ENCODE data around the gene DNAI2.
"Not testable (repeated sequence)": the region's sequence is repeated elsewhere in the genome, so short reads cannot be mapped to it uniquely, and the experiment has no call there.

Gene DNAI2

GRCh38 chr17:74276541-74277009, 2.5 kb downstream of the DNAI2 start:
- peaks cover 43% of the 10 kb centered on the region for H3K4me1 Mint-ChIP-seq (ENCODE audit: low read depth)
- no peak for DNase-seq
- peak overlapping the region; percentile 8 for H3K27ac Mint-ChIP-seq
- H3K27me3 Mint-ChIP-seq = peaks cover 14% of the 10 kb centered on the region
- H3K36me3 Mint-ChIP-seq (ENCODE audit: low read depth) = no peaks in the 10 kb centered on the region
- H3K9me3 Mint-ChIP-seq = no peaks in the 10 kb centered on the region
- H3K4me3 Mint-ChIP-seq = no peak overlapping the region

GRCh38 chr17:74277935-74278334, 3.9 kb downstream of the DNAI2 start:
- Mint-ChIP-seq H3K4me3 (no peak overlapping the region), H3K9me3 (no peaks in the 10 kb centered on the region), H3K4me1 (ENCODE audit: low read depth) (peaks cover 56% of the 10 kb centered on the region), H3K27me3 (peaks cover 14% of the 10 kb centered on the region), H3K36me3 (ENCODE audit: low read depth) (no peaks in the 10 kb centered on the region), H3K27ac (peak overlapping the region; percentile 40)
- no peak for DNase-seq

GRCh38 chr17:74279617-74280016, 5.6 kb downstream of the DNAI2 start:
- not testable (repeated sequence) for H3K36me3 Mint-ChIP-seq (ENCODE audit: low read depth); H3K27me3 Mint-ChIP-seq; H3K4me3 Mint-ChIP-seq; DNase-seq; H3K9me3 Mint-ChIP-seq
- Mint-ChIP-seq H3K4me1 (ENCODE audit: low read depth) (peaks cover 55% of the 10 kb centered on the region), H3K27ac (peak overlapping the region; percentile 69)

- peak; percentile 61 for DNase-seq
- Mint-ChIP-seq H3K27me3 (no peaks in the 10 kb centered on the region), H3K36me3 (ENCODE audit: low read depth) (no peaks in the 10 kb centered on the region), H3K27ac (peak overlapping the region; percentile 69), H3K4me3 (no peak overlapping the region), H3K9me3 (no peaks in the 10 kb centered on the region), H3K4me1 (ENCODE audit: low read depth) (peaks cover 55% of the 10 kb centered on the region)
Measured at GRCh38 chr17:74280093-74280513, 6.1 kb downstream of the DNAI2 start.

- DNase-seq = no peak
- Mint-ChIP-seq H3K27me3 (no peaks in the 10 kb centered on the region), H3K4me1 (ENCODE audit: low read depth) (peaks cover 56% of the 10 kb centered on the region), H3K27ac (peak overlapping the region; percentile 94), H3K9me3 (no peaks in the 10 kb centered on the region), H3K4me3 (no peak overlapping the region), H3K36me3 (ENCODE audit: low read depth) (no peaks in the 10 kb centered on the region)
Measured at GRCh38 chr17:74281799-74282198, 7.8 kb downstream of the DNAI2 start.

- peaks cover 60% of the 10 kb centered on the region for H3K4me1 Mint-ChIP-seq (ENCODE audit: low read depth)
- peak overlapping the region; percentile 94 for H3K27ac Mint-ChIP-seq
- not testable (repeated sequence) for H3K27me3 Mint-ChIP-seq; H3K36me3 Mint-ChIP-seq (ENCODE audit: low read depth); H3K9me3 Mint-ChIP-seq
- peak; percentile 44 for DNase-seq
- peak overlapping the region; percentile 8 for H3K4me3 Mint-ChIP-seq
Measured at GRCh38 chr17:74282274-74282586, 8.2 kb downstream of the DNAI2 start.

GRCh38 chr17:74282587-74283370, 8.7 kb downstream of the DNAI2 start:
- H3K36me3 Mint-ChIP-seq (ENCODE audit: low read depth) = no peaks in the 10 kb centered on the region
- H3K27me3 Mint-ChIP-seq = no peaks in the 10 kb centered on the region
- peak overlapping the region; percentile 94 for H3K27ac Mint-ChIP-seq
- peak; percentile 63 for DNase-seq
- H3K9me3 Mint-ChIP-seq = no peaks in the 10 kb centered on the region
- peaks cover 60% of the 10 kb centered on the region for H3K4me1 Mint-ChIP-seq (ENCODE audit: low read depth)
- peak overlapping the region; percentile 28 for H3K4me3 Mint-ChIP-seq

- H3K27me3 Mint-ChIP-seq = no peaks in the 10 kb centered on the region
- H3K4me3 Mint-ChIP-seq = peak overlapping the region; percentile 28
- peaks cover 61% of the 10 kb centered on the region for H3K4me1 Mint-ChIP-seq (ENCODE audit: low read depth)
- no peaks in the 10 kb centered on the region for H3K9me3 Mint-ChIP-seq
- DNase-seq = no peak
- H3K36me3 Mint-ChIP-seq (ENCODE audit: low read depth) = no peaks in the 10 kb centered on the region
- peak overlapping the region; percentile 94 for H3K27ac Mint-ChIP-seq
Measured at GRCh38 chr17:74283371-74283673, 9.3 kb downstream of the DNAI2 start.

GRCh38 chr17:74287031-74287602, 13.1 kb downstream of the DNAI2 start:
- no peak overlapping the region for H3K4me3 Mint-ChIP-seq
- H3K27ac Mint-ChIP-seq = no peak overlapping the region
- no peak for DNase-seq
- no peaks in the 10 kb centered on the region for H3K27me3 Mint-ChIP-seq
- peaks cover 53% of the 10 kb centered on the region for H3K4me1 Mint-ChIP-seq (ENCODE audit: low read depth)
- H3K9me3 Mint-ChIP-seq = no peaks in the 10 kb centered on the region
- no peaks in the 10 kb centered on the region for H3K36me3 Mint-ChIP-seq (ENCODE audit: low read depth)

- Mint-ChIP-seq H3K27me3 (no peaks in the 10 kb centered on the region), H3K9me3 (no peaks in the 10 kb centered on the region), H3K4me3 (no peak overlapping the region), H3K4me1 (ENCODE audit: low read depth) (peaks cover 41% of the 10 kb centered on the region), H3K27ac (peak overlapping the region; percentile 69), H3K36me3 (ENCODE audit: low read depth) (no peaks in the 10 kb centered on the region)
- no peak for DNase-seq
Measured at GRCh38 chr17:74288785-74289184, 14.8 kb downstream of the DNAI2 start.

- Mint-ChIP-seq H3K27me3 (no peaks in the 10 kb centered on the region), H3K4me3 (no peak overlapping the region), H3K9me3 (peaks cover under 1% of the 10 kb centered on the region), H3K36me3 (ENCODE audit: low read depth) (no peaks in the 10 kb centered on the region), H3K27ac (peak overlapping the region; percentile 66), H3K4me1 (ENCODE audit: low read depth) (peaks cover 34% of the 10 kb centered on the region)
- no peak for DNase-seq
Measured at GRCh38 chr17:74289688-74290087, 15.7 kb downstream of the DNAI2 start.

- H3K4me1 Mint-ChIP-seq (ENCODE audit: low read depth) = peaks cover 29% of the 10 kb centered on the region
- no peaks in the 10 kb centered on the region for H3K36me3 Mint-ChIP-seq (ENCODE audit: low read depth)
- peaks cover 2% of the 10 kb centered on the region for H3K9me3 Mint-ChIP-seq
- no peak overlapping the region for H3K27ac Mint-ChIP-seq
- no peak overlapping the region for H3K4me3 Mint-ChIP-seq
- no peak for DNase-seq
- no peaks in the 10 kb centered on the region for H3K27me3 Mint-ChIP-seq
Measured at GRCh38 chr17:74290340-74290739, 16.3 kb downstream of the DNAI2 start.

- no peak for DNase-seq
- H3K9me3 Mint-ChIP-seq = peaks cover 2% of the 10 kb centered on the region
- peaks cover 37% of the 10 kb centered on the region for H3K4me1 Mint-ChIP-seq (ENCODE audit: low read depth)
- H3K4me3 Mint-ChIP-seq = no peak overlapping the region
- no peaks in the 10 kb centered on the region for H3K27me3 Mint-ChIP-seq
- no peak overlapping the region for H3K27ac Mint-ChIP-seq
- no peaks in the 10 kb centered on the region for H3K36me3 Mint-ChIP-seq (ENCODE audit: low read depth)
Measured at GRCh38 chr17:74292495-74292894, 18.5 kb downstream of the DNAI2 start.

- no peak overlapping the region for H3K27ac Mint-ChIP-seq
- no peak overlapping the region for H3K4me3 Mint-ChIP-seq
- peaks cover 10% of the 10 kb centered on the region for H3K27me3 Mint-ChIP-seq
- no peak for DNase-seq
- peaks cover 2% of the 10 kb centered on the region for H3K9me3 Mint-ChIP-seq
- H3K4me1 Mint-ChIP-seq (ENCODE audit: low read depth) = peaks cover 28% of the 10 kb centered on the region
- no peaks in the 10 kb centered on the region for H3K36me3 Mint-ChIP-seq (ENCODE audit: low read depth)
Measured at GRCh38 chr17:74295625-74296547, 21.9 kb downstream of the DNAI2 start.

GRCh38 chr17:74296548-74296936, 22.5 kb downstream of the DNAI2 start:
- Mint-ChIP-seq H3K4me3 (no peak overlapping the region), H3K36me3 (ENCODE audit: low read depth) (no peaks in the 10 kb centered on the region), H3K4me1 (ENCODE audit: low read depth) (peaks cover 32% of the 10 kb centered on the region), H3K27ac (no peak overlapping the region), H3K27me3 (peaks cover 10% of the 10 kb centered on the region), H3K9me3 (peaks cover 2% of the 10 kb centered on the region)
- DNase-seq = no peak
